ENCODE data around the gene SUSD3.

Gene SUSD3

DNA sequence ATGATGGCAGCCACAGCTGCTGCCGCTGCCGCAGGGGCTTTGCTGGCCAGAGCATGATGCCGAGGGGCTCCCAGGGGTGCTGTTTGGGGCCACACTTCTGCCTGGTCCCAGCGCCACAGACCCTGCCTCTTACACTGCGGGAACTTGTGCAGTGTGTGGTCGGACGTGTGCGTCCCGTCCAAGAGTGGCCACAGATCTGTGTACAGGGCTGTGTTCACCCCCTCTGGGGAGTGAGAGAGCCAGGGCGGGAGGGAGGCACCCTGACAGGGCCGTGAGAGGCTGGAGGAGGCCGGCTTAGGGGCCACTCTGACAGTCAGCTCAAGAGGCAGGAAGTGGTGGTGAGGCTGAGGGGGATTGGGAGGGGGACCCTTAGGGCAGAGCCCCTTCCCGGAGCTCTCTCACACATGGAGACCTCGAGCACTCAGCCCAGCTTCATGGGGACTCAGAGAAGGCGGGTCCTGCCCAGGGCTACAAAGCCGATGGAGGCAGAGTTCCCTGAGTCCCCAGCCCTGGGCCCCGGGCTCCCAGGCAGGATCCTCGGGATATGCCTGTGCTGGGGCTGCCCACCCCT is 24.4 kb downstream of the SUSD3 start:
- no peaks in the 10 kb centered on the region for H3K27me3 Mint-ChIP-seq
- peaks cover 0 to 4% of the 10 kb centered on the region in 2 donors for H3K9me3 Mint-ChIP-seq
- H3K4me3 Mint-ChIP-seq: no peak overlapping the region
- no peak overlapping the region for H3K27ac Mint-ChIP-seq
- peaks cover 0 to 3% of the 10 kb centered on the region in 2 donors for H3K4me1 Mint-ChIP-seq
- no peak for ATAC-seq (replicated peaks)
- peaks cover 25 to 44% of the 10 kb centered on the region in 2 donors for H3K36me3 Mint-ChIP-seq
- no peak for DNase-seq

DNA sequence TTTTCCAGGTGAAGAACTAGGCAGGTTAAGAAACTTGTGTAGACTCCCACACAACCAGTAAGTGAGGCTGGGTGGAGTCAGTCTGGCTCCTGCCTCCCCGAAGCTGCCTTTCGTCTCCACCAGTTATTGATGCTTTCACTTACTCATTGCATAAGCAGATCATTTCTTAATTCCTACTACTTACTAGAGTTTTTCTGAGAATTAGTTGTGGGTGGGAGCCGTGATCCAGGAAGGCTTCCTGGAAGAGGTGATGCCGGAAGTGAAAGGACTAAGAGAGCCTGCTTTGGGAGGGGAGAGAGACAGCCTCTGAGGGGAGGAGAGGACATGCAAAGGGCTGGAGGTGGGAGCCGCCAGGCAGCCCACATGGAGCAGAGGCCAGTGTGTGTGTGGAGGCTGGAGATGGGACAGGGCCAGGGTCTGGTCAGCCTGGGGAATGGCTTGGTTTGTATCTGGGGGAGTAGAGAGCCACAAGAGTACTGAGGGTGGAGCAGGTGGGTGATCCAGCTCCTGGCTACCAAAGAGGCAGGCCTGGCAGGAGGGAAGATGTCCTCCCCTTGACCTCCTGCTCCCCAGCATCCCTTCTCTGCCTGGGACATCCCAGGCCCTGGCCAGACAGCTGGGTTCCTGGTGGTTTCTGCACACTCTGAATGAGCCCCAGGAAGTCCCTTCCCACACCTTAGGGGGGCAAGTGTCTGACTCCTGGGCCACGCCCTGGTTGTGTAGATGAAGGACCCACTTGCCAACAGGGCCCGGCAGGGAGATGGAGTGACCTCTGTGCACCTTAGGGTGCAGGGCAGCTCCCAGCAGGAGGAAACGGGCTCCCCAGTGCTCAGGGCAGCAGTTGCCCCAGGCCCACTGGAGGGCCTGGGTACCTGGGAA is 25.3 kb downstream of the SUSD3 start:
- ATAC-seq (replicated peaks) (no peak), DNase-seq (no peak)
- H3K4me3 Mint-ChIP-seq: no peak overlapping the region
- peaks cover 0 to 4% of the 10 kb centered on the region in 2 donors for H3K9me3 Mint-ChIP-seq
- peaks cover 3 to 6% of the 10 kb centered on the region in 2 donors for H3K4me1 Mint-ChIP-seq
- peak overlapping the region; percentile 27 for H3K27ac Mint-ChIP-seq
- H3K36me3 Mint-ChIP-seq: peaks cover 27 to 48% of the 10 kb centered on the region in 2 donors
- H3K27me3 Mint-ChIP-seq: no peaks in the 10 kb centered on the region

DNA sequence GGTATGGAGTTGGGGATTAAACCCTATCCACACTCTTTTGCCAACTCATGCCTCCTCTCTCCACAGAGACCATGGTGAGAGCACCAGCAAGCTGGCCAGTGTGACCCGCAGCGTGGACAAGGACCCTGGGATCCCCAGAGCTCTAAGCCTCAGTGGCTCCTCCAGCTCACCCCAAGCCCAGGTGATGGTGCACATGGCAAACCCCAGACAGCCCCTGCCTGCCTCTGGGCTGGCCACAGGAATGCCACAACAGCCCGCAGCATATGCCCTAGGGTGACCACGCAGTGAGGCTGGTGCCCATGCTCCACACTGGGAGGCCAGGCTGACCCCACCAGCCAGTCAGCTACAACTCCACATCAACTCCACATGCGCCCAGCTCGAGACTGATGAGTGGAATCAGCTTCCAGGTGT is 26.0 kb downstream of the SUSD3 start:
- Mint-ChIP-seq H3K4me1 (peaks cover 3 to 8% of the 10 kb centered on the region in 2 donors), H3K4me3 (no peak overlapping the region), H3K9me3 (peaks cover 0 to 4% of the 10 kb centered on the region in 2 donors), H3K36me3 (peaks cover 25 to 51% of the 10 kb centered on the region in 2 donors), H3K27ac (no peak overlapping the region), H3K27me3 (no peaks in the 10 kb centered on the region)
- no peak for DNase-seq
- ATAC-seq (replicated peaks): no peak

DNA sequence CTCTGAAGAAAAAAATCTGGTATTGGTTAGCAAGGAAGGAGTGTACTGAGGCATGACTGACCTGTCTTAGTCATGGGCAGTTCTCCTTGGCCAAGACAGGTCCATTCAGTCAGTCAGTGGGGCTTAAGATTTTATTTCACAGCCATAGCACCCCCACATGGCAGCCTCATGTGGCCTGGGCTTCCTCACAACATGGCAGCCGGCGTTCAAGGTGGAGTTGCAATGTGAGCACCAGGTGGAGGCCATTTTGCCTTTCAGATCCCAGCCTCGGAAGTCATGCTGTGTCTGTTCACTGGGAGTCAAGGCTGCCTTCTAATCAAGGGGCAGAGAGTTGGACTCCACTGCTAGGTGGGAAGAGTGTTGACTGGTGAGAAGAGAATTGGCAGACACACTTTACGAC is 27.2 kb downstream of the SUSD3 start:
- Mint-ChIP-seq H3K27me3 (no peaks in the 10 kb centered on the region), H3K9me3 (peaks cover 0 to 4% of the 10 kb centered on the region in 2 donors), H3K4me3 (no peak overlapping the region), H3K27ac (no peak overlapping the region), H3K4me1 (peaks cover 4 to 17% of the 10 kb centered on the region in 2 donors), H3K36me3 (peaks cover 22 to 51% of the 10 kb centered on the region in 2 donors)
- DNase-seq (no peak), ATAC-seq (replicated peaks) (no peak)

DNA sequence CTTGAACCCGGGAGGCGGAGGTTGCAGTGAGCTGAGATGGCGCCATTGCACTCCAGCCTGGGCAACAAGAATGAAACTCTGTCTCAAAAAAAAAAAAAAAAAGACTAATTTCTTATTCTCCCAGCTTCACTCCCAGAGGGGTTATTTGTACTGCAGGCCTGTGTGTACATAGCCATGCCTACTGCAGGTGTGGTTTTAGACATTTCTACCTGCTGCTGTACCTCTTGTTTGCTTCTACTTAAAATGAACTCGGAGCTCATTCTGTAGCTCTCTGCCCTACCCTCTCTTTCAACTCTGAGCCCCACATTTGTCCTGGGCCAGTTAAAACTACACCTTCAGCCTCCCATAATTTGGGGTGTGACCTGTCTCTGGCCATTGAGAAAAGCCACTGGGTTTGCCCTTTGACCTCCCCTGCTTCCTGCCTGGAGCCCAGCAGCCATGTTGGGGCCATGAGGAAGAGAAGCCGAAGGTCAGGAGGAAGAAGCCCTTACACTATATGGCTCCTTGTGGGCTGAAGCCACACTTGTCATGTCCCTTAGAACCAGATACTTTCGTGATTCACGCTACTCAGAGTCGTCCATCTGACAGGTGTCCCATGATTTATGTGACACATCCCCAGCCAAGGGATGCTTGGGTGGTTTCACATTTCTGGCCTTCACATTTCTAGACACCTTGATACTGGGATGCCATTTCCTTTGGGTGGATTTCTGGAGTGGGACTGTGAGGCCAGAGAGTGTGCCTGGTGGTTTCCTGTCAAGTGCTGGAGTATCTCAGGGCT is 28.1 kb downstream of the SUSD3 start:
- Mint-ChIP-seq H3K36me3 (peaks cover 26 to 49% of the 10 kb centered on the region in 2 donors), H3K4me3 (no peak overlapping the region), H3K9me3 (peaks cover 6 to 9% of the 10 kb centered on the region in 2 donors), H3K27me3 (no peaks in the 10 kb centered on the region), H3K27ac (no peak overlapping the region), H3K4me1 (peaks cover 12 to 26% of the 10 kb centered on the region in 2 donors)
- ATAC-seq (replicated peaks): no peak
- DNase-seq: no peak

DNA sequence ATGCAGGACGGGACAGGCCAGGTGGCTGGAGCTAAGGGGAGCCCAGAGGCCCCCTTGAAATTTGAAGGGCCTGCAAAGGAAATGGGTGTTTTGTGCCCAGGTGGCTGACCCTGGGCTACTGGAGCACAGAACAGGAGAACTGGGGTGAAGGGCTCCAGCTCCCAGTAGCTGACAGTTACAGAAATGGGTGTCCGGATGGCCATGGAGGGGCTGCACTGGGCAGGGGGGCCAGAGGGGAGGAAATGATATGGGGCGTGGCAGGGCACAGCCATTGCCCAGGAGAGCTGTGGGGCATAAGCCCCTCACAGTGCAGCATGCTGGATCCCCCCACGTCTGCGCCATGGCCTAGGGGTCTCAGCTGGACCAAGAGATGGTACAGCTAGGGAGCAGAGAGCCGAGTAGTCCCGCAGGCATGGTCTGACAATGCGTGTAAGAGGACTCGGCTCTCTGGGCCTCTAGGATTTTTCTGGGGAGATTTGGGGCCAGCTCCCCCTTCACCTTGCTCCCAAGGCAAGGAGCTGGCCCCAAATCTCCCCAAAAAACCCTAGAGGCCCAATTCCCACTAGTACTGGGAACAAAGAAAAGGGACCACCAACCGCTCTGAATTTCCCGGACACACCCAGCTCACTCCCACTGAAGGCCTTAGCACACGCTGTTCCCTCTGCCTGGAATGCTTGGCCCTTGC is 29.6 kb downstream of the SUSD3 start:
- H3K27ac Mint-ChIP-seq: peak overlapping the region; percentile 44
- H3K4me3 Mint-ChIP-seq: no peak overlapping the region
- ATAC-seq (replicated peaks) (no peak), DNase-seq (no peak)
- H3K36me3 Mint-ChIP-seq: peaks cover 28 to 55% of the 10 kb centered on the region in 2 donors
- H3K9me3 Mint-ChIP-seq: peaks cover 12 to 17% of the 10 kb centered on the region in 2 donors
- no peaks in the 10 kb centered on the region for H3K27me3 Mint-ChIP-seq
- peaks cover 25 to 40% of the 10 kb centered on the region in 2 donors for H3K4me1 Mint-ChIP-seq

DNA sequence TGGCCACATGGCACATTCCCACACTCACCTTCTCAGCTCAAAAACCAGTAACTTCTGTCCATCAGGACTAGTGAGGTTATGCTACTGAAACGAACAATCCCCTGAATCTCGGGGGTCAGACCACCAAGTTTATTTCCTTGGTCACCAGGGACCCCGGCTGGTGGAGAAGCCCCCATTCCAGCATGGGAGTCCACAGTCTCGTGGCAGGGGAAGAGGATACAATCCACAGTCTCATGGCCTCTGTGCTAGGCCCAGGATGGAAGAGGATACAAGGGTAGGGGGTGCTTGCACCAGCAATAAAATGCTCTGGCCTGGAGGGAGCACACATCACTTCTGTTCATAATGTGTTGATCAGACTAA is 30.1 kb downstream of the SUSD3 start:
- peaks cover 26 to 53% of the 10 kb centered on the region in 2 donors for H3K36me3 Mint-ChIP-seq
- no peak overlapping the region for H3K4me3 Mint-ChIP-seq
- ATAC-seq (replicated peaks): no peak
- H3K27me3 Mint-ChIP-seq: no peaks in the 10 kb centered on the region
- peaks cover 12 to 17% of the 10 kb centered on the region in 2 donors for H3K9me3 Mint-ChIP-seq
- peaks cover 29 to 46% of the 10 kb centered on the region in 2 donors for H3K4me1 Mint-ChIP-seq
- no peak overlapping the region for H3K27ac Mint-ChIP-seq
- no peak for DNase-seq

DNA sequence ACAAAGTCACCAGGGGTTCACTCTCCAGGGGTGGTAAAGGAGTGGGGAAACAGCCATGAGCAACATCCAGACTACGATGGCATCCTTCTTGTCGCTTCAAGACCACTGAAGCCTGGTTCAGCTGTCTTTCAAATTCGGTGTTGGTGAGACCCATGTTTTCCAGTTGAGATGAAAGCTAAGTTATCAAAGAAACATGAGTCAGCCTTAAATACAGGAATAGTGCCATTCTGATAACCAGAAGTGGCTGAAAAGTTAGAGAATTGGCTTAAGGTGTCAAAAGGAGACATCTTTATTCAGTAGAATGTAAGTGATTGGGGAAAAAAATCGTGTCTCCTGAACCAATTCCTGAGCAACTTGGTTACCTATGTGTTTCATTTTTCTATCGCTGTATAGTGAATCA is 30.5 kb downstream of the SUSD3 start:
- no peaks in the 10 kb centered on the region for H3K27me3 Mint-ChIP-seq
- no peak overlapping the region for H3K4me3 Mint-ChIP-seq
- no peak for DNase-seq
- peaks cover 30 to 49% of the 10 kb centered on the region in 2 donors for H3K4me1 Mint-ChIP-seq
- peaks cover 12 to 17% of the 10 kb centered on the region in 2 donors for H3K9me3 Mint-ChIP-seq
- no peak overlapping the region for H3K27ac Mint-ChIP-seq
- no peak for ATAC-seq (replicated peaks)
- H3K36me3 Mint-ChIP-seq: peaks cover 24 to 50% of the 10 kb centered on the region in 2 donors

DNA sequence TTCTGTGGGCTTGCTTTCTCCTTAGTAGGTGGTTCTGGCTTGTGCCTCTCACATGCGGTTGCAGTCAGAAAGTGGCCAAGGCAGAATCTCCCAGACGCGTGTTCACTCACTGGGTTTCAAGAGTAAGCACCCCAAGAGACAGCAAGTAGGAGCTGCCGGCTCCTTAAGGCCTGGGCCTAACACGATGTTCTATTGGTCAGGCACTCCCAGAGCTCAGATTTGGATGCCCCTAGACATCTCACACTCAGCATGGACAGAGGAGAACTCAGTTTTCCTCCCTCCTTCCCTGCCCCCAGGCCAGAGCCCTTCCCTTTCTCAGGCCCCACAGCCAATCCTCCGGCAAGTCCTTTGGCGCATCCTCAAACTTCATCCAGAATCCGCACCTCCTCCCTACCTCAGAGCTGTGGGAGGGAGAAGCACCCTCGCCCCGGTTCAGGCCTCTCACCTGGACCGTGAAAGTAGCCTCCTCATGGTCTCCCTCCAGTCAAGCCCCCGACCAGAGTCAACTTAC is 31.0 kb downstream of the SUSD3 start:
- Mint-ChIP-seq H3K4me3 (no peak overlapping the region), H3K9me3 (peaks cover 12 to 17% of the 10 kb centered on the region in 2 donors), H3K27me3 (no peaks in the 10 kb centered on the region), H3K4me1 (peaks cover 35 to 55% of the 10 kb centered on the region in 2 donors), H3K36me3 (peaks cover 24 to 50% of the 10 kb centered on the region in 2 donors), H3K27ac (peak overlapping the region; percentile 51)
- no peak for DNase-seq
- no peak for ATAC-seq (replicated peaks)

DNA sequence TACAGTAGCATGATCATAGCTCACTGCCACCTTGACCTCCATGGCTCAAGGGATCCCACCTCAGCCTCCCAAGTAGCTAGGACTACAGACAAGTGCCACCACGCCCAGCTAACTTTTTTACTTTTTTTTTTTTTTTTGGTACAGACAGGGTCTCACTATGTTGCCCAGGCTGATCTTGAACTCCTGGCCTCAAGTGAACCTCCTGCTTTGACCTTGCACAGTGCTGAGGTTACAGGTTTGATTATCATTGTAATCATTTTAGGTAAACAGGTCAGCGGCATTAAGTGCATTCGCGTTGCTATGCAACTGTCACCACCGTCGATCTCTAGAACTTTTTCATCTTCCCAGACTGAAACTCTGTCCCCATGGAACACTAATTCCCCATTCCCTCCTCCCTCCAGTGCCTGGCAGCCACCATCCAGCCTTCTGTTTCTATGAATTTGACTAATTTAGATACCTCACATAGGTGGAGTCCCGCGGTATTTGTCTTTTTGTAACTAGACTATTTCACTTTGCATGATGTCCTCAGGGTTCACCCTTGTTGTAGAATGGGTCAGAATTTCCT is 31.7 kb downstream of the SUSD3 start:
- ATAC-seq (replicated peaks) (no peak), DNase-seq (no peak)
- Mint-ChIP-seq H3K27ac (peak overlapping the region; percentile 31), H3K9me3 (peaks cover 12 to 17% of the 10 kb centered on the region in 2 donors), H3K36me3 (peaks cover 24 to 50% of the 10 kb centered on the region in 2 donors), H3K4me3 (no peak overlapping the region), H3K27me3 (no peaks in the 10 kb centered on the region), H3K4me1 (peaks cover 40 to 61% of the 10 kb centered on the region in 2 donors)

DNA sequence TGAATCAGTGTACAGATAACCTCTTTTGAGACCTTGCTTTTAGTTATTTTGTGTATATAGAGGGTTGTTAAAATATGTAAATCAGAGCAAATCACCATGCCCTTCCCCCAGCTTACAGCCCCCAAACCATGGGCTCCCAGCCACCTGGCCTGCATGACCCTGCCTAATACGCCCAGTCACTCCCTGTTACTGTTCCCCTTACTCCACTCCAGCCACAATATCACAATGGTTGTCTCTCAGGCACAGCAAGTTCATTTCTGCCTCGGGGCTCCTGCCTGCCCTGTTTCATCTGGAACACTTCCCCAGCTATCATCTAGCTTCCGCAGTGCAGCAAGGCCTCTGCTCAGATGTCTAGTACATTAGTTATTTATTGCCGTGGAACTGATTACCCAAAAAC is 32.6 kb downstream of the SUSD3 start:
- Mint-ChIP-seq H3K4me1 (peaks cover 41 to 63% of the 10 kb centered on the region in 2 donors), H3K36me3 (peaks cover 17 to 43% of the 10 kb centered on the region in 2 donors), H3K4me3 (peak overlapping the region in 1 of 2 donors; percentile 46), H3K9me3 (peaks cover 12 to 13% of the 10 kb centered on the region in 2 donors), H3K27ac (peak overlapping the region; percentile 90), H3K27me3 (no peaks in the 10 kb centered on the region)
- ATAC-seq (replicated peaks): no peak
- no peak for DNase-seq

DNA sequence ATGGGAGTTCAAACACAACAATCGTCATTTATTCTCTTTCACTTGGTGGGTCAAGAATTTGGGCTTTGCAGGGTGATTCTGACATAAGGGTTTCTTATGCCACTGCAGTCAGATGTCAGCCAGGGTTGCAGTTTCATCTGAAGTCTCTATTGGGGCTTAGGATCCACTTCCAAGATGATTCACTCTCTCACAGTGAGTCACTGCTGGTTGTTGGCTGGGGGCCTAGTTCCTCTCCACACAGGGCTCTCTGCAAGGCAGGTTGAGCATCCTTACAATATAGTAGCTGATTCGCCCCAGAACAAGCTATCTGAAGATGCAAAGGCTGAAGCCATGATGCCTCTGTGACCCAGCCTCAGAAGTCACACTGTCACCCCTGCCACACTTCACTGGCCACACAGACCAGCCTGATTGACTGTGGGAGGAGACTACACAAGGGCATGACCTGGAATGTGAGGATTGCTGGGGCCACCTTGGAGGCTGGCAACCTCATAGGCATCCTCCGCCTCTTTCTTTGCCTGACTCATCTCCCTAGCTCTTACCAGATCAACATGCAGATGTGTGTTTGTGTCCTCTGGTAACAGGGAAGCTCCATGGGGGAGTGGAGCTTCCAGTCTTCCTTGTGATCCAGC is 33.1 kb downstream of the SUSD3 start:
- Mint-ChIP-seq H3K4me1 (peaks cover 41 to 63% of the 10 kb centered on the region in 2 donors), H3K36me3 (peaks cover 16 to 40% of the 10 kb centered on the region in 2 donors), H3K4me3 (peak overlapping the region in 1 of 2 donors; percentile 46), H3K27ac (peak overlapping the region; percentile 90), H3K27me3 (no peaks in the 10 kb centered on the region), H3K9me3 (peaks cover 12 to 13% of the 10 kb centered on the region in 2 donors)
- ATAC-seq (replicated peaks) (peak in 1 of 2 donors; percentile 18), DNase-seq (peak; percentile 61)

All from stimulated activated naive B cell treated with anti-CD40 and anti-IgM and Interleukin-4, amounts not matched to agents 10 μg/mL and 1 μg/mL and 100 μg/mL, for 72 hours (primary cell).